WERI-Rb-1 (cell line): ENCODE measurements around the gene SDHAF4.

Experiments used
- DNase-seq: peaks from one replicate; pipeline ENCODE4 v3.0.0-alpha.2; 2020
- H3K27ac ChIP-seq: fragments of 250-450 bp; sonication (Bioruptor Pico); 2 replicates; pipeline ENCODE4 v1.5.1; 2020; ENCODE audit warnings: mild to moderate bottlenecking, moderate library complexity
- H3K27me3 ChIP-seq: fragments of 250-450 bp; sonication (Bioruptor Pico); 2 replicates; pipeline ENCODE4 v1.5.1; 2021; ENCODE audit warnings: mild to moderate bottlenecking, low read depth, moderate library complexity; ENCODE audit not compliant: insufficient read depth, severe bottlenecking
- H3K36me3 ChIP-seq: fragments of 250-450 bp; sonication (Bioruptor Pico); 2 replicates; pipeline ENCODE4 v1.5.1; 2020; ENCODE audit warnings: mild to moderate bottlenecking, moderate library complexity
- H3K4me3 ChIP-seq: 2 replicates; pipeline ENCODE4 v1.5.1; 2011; ENCODE audit warnings: low read depth, mild to moderate bottlenecking, control low read depth, low read length
- H3K9me3 ChIP-seq: fragments of 250-450 bp; sonication (Bioruptor Pico); 2 replicates; pipeline ENCODE4 v1.5.1; 2021; ENCODE audit warnings: mild to moderate bottlenecking, moderate library complexity; ENCODE audit not compliant: severe bottlenecking
- TF ChIP-seq, protein P1 (sequence below): IDR thresholded peaks from 2 replicates; pipeline ENCODE4 v1.5.1; 2011; ENCODE audit warnings: low read depth, mild to moderate bottlenecking, control low read depth, inconsistent platforms, low read length

Gene SDHAF4

GRCh38 chr6:70622461-70622860, 55.7 kb downstream of the SDHAF4 start:
- TF ChIP-seq, protein P1, sequence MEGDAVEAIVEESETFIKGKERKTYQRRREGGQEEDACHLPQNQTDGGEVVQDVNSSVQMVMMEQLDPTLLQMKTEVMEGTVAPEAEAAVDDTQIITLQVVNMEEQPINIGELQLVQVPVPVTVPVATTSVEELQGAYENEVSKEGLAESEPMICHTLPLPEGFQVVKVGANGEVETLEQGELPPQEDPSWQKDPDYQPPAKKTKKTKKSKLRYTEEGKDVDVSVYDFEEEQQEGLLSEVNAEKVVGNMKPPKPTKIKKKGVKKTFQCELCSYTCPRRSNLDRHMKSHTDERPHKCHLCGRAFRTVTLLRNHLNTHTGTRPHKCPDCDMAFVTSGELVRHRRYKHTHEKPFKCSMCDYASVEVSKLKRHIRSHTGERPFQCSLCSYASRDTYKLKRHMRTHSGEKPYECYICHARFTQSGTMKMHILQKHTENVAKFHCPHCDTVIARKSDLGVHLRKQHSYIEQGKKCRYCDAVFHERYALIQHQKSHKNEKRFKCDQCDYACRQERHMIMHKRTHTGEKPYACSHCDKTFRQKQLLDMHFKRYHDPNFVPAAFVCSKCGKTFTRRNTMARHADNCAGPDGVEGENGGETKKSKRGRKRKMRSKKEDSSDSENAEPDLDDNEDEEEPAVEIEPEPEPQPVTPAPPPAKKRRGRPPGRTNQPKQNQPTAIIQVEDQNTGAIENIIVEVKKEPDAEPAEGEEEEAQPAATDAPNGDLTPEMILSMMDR, result no peak
- no peaks in the 10 kb centered on the region for H3K9me3 ChIP-seq
- H3K27me3 ChIP-seq, result no peaks in the 10 kb centered on the region
- no peak overlapping the region for H3K4me3 ChIP-seq
- DNase-seq, result no peak
- H3K27ac ChIP-seq, result no peak overlapping the region
- no peaks in the 10 kb centered on the region for H3K36me3 ChIP-seq

DNA sequence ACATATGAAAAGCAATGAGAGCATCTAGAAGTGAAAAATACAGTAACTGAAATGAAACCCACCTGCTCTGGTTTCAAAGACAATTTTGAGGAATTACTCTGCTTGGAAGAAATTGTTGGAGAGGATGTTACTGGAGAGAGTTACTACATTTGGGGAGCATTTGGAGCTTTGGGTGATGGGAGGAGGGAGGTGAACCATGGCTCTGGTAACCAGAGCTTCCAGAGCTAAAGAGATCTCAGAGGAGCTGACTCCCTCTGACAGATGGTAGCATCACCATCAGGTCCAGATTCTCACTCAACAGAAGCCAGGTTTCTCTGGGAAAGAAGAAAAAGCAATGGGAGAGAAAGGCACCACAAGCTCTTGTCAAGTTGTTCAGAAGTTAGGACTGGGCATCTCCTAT, 58.7 kb downstream of the SDHAF4 start:
- H3K27me3 ChIP-seq, result no peaks in the 10 kb centered on the region
- no peaks in the 10 kb centered on the region for H3K36me3 ChIP-seq
- H3K4me3 ChIP-seq, result no peak overlapping the region
- H3K27ac ChIP-seq, result no peak overlapping the region
- no peaks in the 10 kb centered on the region for H3K9me3 ChIP-seq
- TF ChIP-seq, protein P1, result no peak
- DNase-seq, result no peak

DNA sequence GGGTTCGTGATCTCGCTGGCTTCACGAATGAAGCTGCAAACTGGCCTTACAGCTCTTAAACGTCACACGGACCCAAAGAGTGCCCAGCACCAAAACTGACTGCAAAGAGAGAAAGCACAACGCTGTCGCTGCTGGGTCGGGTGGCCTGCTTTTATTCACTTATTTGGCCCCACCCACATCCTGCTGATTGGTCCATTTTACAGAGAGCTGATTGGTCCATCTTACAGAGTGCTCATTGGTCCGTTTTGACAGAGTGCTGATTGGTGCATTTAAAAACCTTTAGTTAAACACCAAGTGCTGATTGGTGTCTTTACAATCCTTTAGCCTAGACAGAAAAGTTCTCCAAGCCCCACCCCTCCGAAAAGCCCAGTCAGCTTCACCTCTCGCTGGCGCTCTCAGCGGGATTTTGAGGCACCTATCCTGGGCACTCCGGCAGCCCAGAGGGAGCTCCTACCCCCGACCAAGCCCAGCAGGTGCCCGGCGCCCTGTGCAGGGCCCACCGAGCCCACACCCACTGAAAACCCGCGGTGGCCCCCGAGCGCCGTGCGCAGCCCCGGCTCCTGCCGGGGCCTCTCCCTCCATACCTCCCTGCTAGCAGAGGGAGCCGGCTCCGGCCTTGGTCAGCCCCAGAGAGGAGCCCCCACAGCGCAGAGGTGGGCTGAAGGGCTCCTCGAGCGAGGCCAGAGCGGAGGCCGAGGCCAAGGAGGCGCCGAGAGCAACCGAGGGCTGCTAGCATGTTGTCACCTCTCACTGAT, 60.9 kb downstream of the SDHAF4 start:
- no peak for DNase-seq
- H3K27me3 ChIP-seq, result no peaks in the 10 kb centered on the region
- no peak overlapping the region for H3K4me3 ChIP-seq
- TF ChIP-seq, protein P1, result no peak
- H3K9me3 ChIP-seq, result no peaks in the 10 kb centered on the region
- no peaks in the 10 kb centered on the region for H3K36me3 ChIP-seq
- no peak overlapping the region for H3K27ac ChIP-seq

DNA sequence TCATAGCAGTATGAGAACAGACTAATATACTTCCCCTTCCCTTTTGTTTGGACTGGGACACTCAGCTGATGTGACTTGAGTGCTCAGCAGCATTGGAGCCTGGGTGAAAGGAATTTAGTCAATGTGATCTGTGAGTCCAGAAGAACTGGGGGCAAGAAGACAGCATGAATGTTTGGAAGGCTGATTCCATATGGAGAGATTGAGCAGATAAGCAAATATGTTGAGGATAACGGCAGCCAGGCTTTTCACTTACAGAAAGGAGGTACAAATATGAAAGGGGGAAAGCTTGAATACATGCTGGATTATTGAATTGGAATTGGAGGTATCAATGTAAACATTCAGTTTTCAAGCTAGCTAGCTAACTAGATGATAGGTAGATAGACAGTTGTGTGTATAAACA, 63.2 kb downstream of the SDHAF4 start:
- Histone ChIP-seq H3K27me3 (no peaks in the 10 kb centered on the region), H3K9me3 (no peaks in the 10 kb centered on the region), H3K27ac (no peak overlapping the region), H3K4me3 (no peak overlapping the region), H3K36me3 (no peaks in the 10 kb centered on the region)
- TF ChIP-seq, protein P1, result no peak
- DNase-seq, result no peak

DNA sequence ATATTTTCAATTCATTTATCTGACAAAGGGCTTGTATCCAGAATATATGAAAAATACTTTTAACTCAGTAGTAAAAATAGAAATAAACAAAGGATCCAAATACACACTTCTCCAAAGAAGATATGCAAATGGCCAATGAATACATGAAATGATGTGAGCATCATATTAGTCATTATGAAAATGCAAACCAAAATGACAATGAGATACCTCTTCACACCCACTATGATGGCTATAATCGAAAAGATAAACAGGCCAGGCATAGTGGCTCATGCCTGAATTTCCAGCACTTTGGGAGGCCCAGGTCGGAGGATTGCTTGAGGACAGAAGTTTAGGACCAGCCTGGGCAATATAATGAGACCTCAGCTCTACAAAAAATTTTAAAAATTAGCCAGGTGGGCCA, 67.1 kb downstream of the SDHAF4 start:
- no peak for DNase-seq
- no peaks in the 10 kb centered on the region for H3K9me3 ChIP-seq
- H3K36me3 ChIP-seq, result no peaks in the 10 kb centered on the region
- H3K27me3 ChIP-seq, result no peaks in the 10 kb centered on the region
- H3K4me3 ChIP-seq, result no peak overlapping the region
- no peak overlapping the region for H3K27ac ChIP-seq
- TF ChIP-seq, protein P1, result no peak

DNA sequence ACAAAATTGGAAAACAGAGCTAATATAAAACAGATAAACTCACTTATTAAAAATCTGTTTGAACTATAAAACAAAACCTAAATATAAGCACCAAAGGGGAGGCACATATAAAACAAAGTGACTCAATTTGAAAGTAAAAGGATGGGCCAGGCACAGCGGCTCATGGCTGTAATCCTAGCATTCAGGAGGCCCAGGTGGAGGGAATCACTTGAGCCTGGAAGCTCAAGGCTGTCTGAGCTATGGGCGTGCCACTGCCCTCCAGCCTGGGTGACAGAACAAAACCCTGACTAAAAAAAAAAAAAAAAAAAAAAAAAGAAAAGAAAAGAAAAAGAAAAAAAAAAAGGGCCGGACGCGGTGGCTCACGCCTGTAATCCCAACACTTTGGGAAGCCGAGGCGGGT, 69.9 kb downstream of the SDHAF4 start:
- Histone ChIP-seq H3K27me3 (no peaks in the 10 kb centered on the region), H3K36me3 (no peaks in the 10 kb centered on the region), H3K27ac (no peak overlapping the region), H3K9me3 (no peaks in the 10 kb centered on the region), H3K4me3 (no peak overlapping the region)
- TF ChIP-seq, protein P1, result no peak
- DNase-seq, result no peak
